Testis (tissue), 2 donors: ENCODE data around the gene STYXL1.
"Not testable (repeated sequence)": the region's sequence is repeated elsewhere in the genome, so short reads cannot be mapped to it uniquely, and the experiment has no call there.

Experiments
- POLR2A ChIP-seq: fragments of 450-650 bp; IDR thresholded peaks from one replicate; pipeline ENCODE4 v1.6.1; 2017; ENCODE audit warnings: antibody characterized with exemption, mild to moderate bottlenecking, moderate library complexity
- TF ChIP-seq, protein P1 (sequence below), 3 experiments: fragments of 450-650 bp in 2 of 3; fragments of 200-600 bp in 1 of 3; sonication (generic) in 1 of 3; IDR thresholded peaks; one replicate each; pipeline ENCODE4 v1.5.1; 2016 to 2019; ENCODE audit warnings: antibody characterized with exemption in 3 of 3, mild to moderate bottlenecking in 2 of 3, moderate library complexity in 1 of 3

- TF ChIP-seq, protein P1, sequence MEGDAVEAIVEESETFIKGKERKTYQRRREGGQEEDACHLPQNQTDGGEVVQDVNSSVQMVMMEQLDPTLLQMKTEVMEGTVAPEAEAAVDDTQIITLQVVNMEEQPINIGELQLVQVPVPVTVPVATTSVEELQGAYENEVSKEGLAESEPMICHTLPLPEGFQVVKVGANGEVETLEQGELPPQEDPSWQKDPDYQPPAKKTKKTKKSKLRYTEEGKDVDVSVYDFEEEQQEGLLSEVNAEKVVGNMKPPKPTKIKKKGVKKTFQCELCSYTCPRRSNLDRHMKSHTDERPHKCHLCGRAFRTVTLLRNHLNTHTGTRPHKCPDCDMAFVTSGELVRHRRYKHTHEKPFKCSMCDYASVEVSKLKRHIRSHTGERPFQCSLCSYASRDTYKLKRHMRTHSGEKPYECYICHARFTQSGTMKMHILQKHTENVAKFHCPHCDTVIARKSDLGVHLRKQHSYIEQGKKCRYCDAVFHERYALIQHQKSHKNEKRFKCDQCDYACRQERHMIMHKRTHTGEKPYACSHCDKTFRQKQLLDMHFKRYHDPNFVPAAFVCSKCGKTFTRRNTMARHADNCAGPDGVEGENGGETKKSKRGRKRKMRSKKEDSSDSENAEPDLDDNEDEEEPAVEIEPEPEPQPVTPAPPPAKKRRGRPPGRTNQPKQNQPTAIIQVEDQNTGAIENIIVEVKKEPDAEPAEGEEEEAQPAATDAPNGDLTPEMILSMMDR (IDR thresholded peaks at IDR 0.05): not testable (repeated sequence)
- not testable (repeated sequence) for TF ChIP-seq POLR2A
Observed at GRCh38 chr7:76087362-76087791, 39.6 kb upstream of the STYXL1 start.
